IMR-90 (cell line): ENCODE data around the gene ATXN1. TPM values are rescaled to one million over a fixed set of nuclear protein-coding genes. Genes with fewer than 3 reads are reported as not detected.
"Not testable (repeated sequence)": the region's sequence is repeated elsewhere in the genome, so short reads cannot be mapped to it uniquely, and the experiment has no call there.

ENCODE experiments used
- ATAC-seq: fragments of 200-7000 bp; cut with Tn5 transposase; 2 replicates; pipeline ENCODE4 v1.9.1; 2020; ENCODE audit warnings: low read depth, mild to moderate bottlenecking, moderate library complexity
- BruUV-seq: library from RNA; stranded (reverse); fragments of 400-500 nt; replicated peaks from 2 replicates; lab custom pipeline; 2021; lab: Mats Ljungman, UMichigan
- CTCF ChIA-PET: fragments of 300-600 bp; formaldehyde crosslinking; extraction: SDS; loops from one replicate; lab custom pipeline; 2021; ENCODE audit warnings: antibody characterized with exemption; lab: Yijun Ruan, JAX
- POLR2A ChIA-PET: fragments of 300-600 bp; sonication (Branson Sonifier 250); formaldehyde crosslinking; loops from one replicate; lab custom pipeline; 2022; ENCODE audit warnings: antibody characterized with exemption; ENCODE audit not compliant: unreplicated experiment; lab: Charles Lee
- DNase-seq: peaks from one replicate; pipeline ENCODE4 v3.0.0; 2013
- H2AFZ ChIP-seq: replicated peaks from 2 replicates; pipeline ENCODE3; 2013; ENCODE audit warnings: low read length, mild to moderate bottlenecking; ENCODE audit not compliant: poor library complexity
- H2AK5ac ChIP-seq: 2 replicates; pipeline ENCODE4 v1.6.1; 2013; ENCODE audit warnings: low read depth, low read length, inconsistent platforms
- H2AK9ac ChIP-seq: replicated peaks from 2 replicates; pipeline ENCODE3; 2013; ENCODE audit warnings: mild to moderate bottlenecking, low read depth, low read length, moderate library complexity; ENCODE audit not compliant: poor library complexity
- H2BK120ac ChIP-seq: 2 replicates; pipeline ENCODE4 v1.6.1; 2013; ENCODE audit warnings: low read depth, low read length, inconsistent platforms
- H2BK15ac ChIP-seq: 3 replicates; pipeline ENCODE4 v1.6.1; 2013; ENCODE audit warnings: low read depth, low read length, inconsistent platforms
- H2BK20ac ChIP-seq: 2 replicates; pipeline ENCODE4 v1.6.1; 2013; ENCODE audit warnings: low read depth, mild to moderate bottlenecking, inconsistent platforms, low read length, moderate library complexity
- H2BK5ac ChIP-seq: 2 replicates; pipeline ENCODE4 v1.6.1; 2013; ENCODE audit warnings: mild to moderate bottlenecking, low read depth, low read length, inconsistent platforms; ENCODE audit not compliant: poor library complexity, severe bottlenecking
- H3K14ac ChIP-seq: replicated peaks from 2 replicates; pipeline ENCODE4 v1.6.1; 2013; ENCODE audit warnings: low read depth, low read length, inconsistent platforms
- H3K18ac ChIP-seq: 2 replicates; pipeline ENCODE4 v1.6.1; 2013; ENCODE audit warnings: low read depth, low read length, control low read depth
- H3K23ac ChIP-seq: 2 replicates; pipeline ENCODE4 v1.6.1; 2013; ENCODE audit warnings: low read depth, low read length, inconsistent platforms
- H3K27ac ChIP-seq: 2 replicates; pipeline ENCODE4 v1.5.1; 2013; ENCODE audit warnings: mild to moderate bottlenecking, control low read depth, low read length; ENCODE audit not compliant: insufficient read depth
- H3K27me3 ChIP-seq: 2 replicates; pipeline ENCODE4 v1.6.1; 2013; ENCODE audit warnings: low read length; ENCODE audit not compliant: control insufficient read depth, insufficient read depth
- H3K36me3 ChIP-seq: 2 replicates; pipeline ENCODE4 v1.6.1; 2013; ENCODE audit warnings: low read length, mixed read lengths; ENCODE audit not compliant: control insufficient read depth, insufficient read depth
- H3K4ac ChIP-seq: 2 replicates; pipeline ENCODE4 v1.6.1; 2013; ENCODE audit warnings: low read depth, low read length, inconsistent platforms
- H3K4me1 ChIP-seq: 2 replicates; pipeline ENCODE4 v1.6.1; 2013; ENCODE audit warnings: low read length, mixed read lengths; ENCODE audit not compliant: control insufficient read depth, insufficient read depth
- H3K4me2 ChIP-seq: 2 replicates; pipeline ENCODE4 v1.6.1; 2013; ENCODE audit warnings: low read depth, mild to moderate bottlenecking, control low read depth, low read length, moderate library complexity
- H3K4me3 ChIP-seq: 2 replicates; pipeline ENCODE4 v1.5.1; 2013; ENCODE audit warnings: low read depth, mild to moderate bottlenecking, control low read depth, low read length, moderate library complexity; ENCODE audit not compliant: insufficient read depth
- H3K56ac ChIP-seq: 2 replicates; pipeline ENCODE4 v1.6.1; 2013; ENCODE audit warnings: low read length, inconsistent platforms; ENCODE audit not compliant: insufficient read depth; ENCODE audit errors: extremely low read depth
- H3K79me1 ChIP-seq, 2 experiments: 2 replicates each; pipeline ENCODE4 v1.6.1; 2013; ENCODE audit warnings: low read length in 2 of 2, inconsistent platforms in 1 of 2, low read depth in 1 of 2
- H3K9ac ChIP-seq: 2 replicates; pipeline ENCODE4 v1.6.1; 2013; ENCODE audit warnings: low read depth, low read length, control low read depth
- H3K9me1 ChIP-seq: 2 replicates; pipeline ENCODE4 v1.6.1; 2013; ENCODE audit warnings: low read length, inconsistent platforms; ENCODE audit not compliant: insufficient read depth
- H3K9me3 ChIP-seq: 2 replicates; pipeline ENCODE4 v1.6.1; 2013; ENCODE audit warnings: low read length; ENCODE audit not compliant: control insufficient read depth, insufficient read depth
- H4K20me1 ChIP-seq: 2 replicates; pipeline ENCODE4 v1.6.1; 2013; ENCODE audit warnings: low read length, inconsistent platforms; ENCODE audit not compliant: insufficient read depth
- H4K5ac ChIP-seq: 2 replicates; pipeline ENCODE4 v1.6.1; 2013; ENCODE audit warnings: mild to moderate bottlenecking, low read depth, low read length, control low read depth
- H4K8ac ChIP-seq, 2 experiments: 2 replicates each; pipeline ENCODE4 v1.6.1; 2013; ENCODE audit warnings: low read depth in 2 of 2, low read length in 2 of 2, control low read depth in 1 of 2, inconsistent platforms in 1 of 2
- H4K91ac ChIP-seq: 2 replicates; pipeline ENCODE4 v1.6.1; 2013; ENCODE audit warnings: low read depth, low read length, inconsistent platforms; ENCODE audit not compliant: insufficient read depth
- WGBS, 2 experiments: methylation state at CpG; one replicate each; pipeline versions ENCODE4 v1.1.5 to v1.1.7; 2013; ENCODE audit warnings: missing lambda C conversion rate in 2 of 2; ENCODE audit not compliant: insufficient read length in 1 of 2; ENCODE audit errors: extremely low coverage in 2 of 2; 5-methylcytosine and 5-hydroxymethylcytosine counted together
- dilution Hi-C: fragments of 300-500 bp; cut with HindIII; formaldehyde crosslinking; loops from one replicate; pipeline ENCODE4 v1.14.3; 2018; ENCODE audit warnings: low sequenced_read_pairs; ENCODE audit not compliant: unreplicated experiment
- in situ Hi-C: fragments of 300-500 bp; cut with MboI; formaldehyde crosslinking; loops from 3 replicates; pipeline ENCODE4 v1.14.3; 2019; ENCODE audit warnings: low sequenced_read_pairs, inconsistent platforms, mixed read lengths
- intact Hi-C: fragments of 100-400 bp; cut with micrococcal nuclease; formaldehyde crosslinking; loops from 2 replicates; pipeline ENCODE4 v1.10.0; 2022
- polyA plus RNA-seq, 3 experiments: library from polyadenylated mRNA; depleted of rRNA; stranded (reverse); fragments of >200 nt; gene quantifications; 2 replicates each; pipeline ENCODE4 v1.2.3, GENCODE V29; 2012; ENCODE audit warnings: low replicate concordance in 1 of 3
- total RNA-seq: library from RNA; depleted of rRNA; stranded (reverse); fragments of >200 nt; gene quantifications from 2 replicates; pipeline ENCODE4 v1.2.3, GENCODE V29; 2012

ATXN1 gene
- total and polyA plus RNA-seq, 2 of the 4 experiments (the other 2 are of a cell fraction) = 7.3 to 11.1 TPM

- H2AFZ ChIP-seq, in situ Hi-C loops, H3K9me1 ChIP-seq, H2BK15ac ChIP-seq, H3K4me2 ChIP-seq, BruUV-seq, H3K79me1 ChIP-seq, H3K36me3 ChIP-seq, H3K23ac ChIP-seq, H3K9me3 ChIP-seq, H4K91ac ChIP-seq, H3K4me3 ChIP-seq, H2BK120ac ChIP-seq, H4K8ac ChIP-seq, dilution Hi-C loops, H3K14ac ChIP-seq, H3K4me1 ChIP-seq, DNase-seq, POLR2A ChIA-PET, intact Hi-C loops, H4K5ac ChIP-seq, H4K20me1 ChIP-seq, CTCF ChIA-PET, H3K4ac ChIP-seq, H3K27me3 ChIP-seq, H3K27ac ChIP-seq, H2AK9ac ChIP-seq, H2AK5ac ChIP-seq, H3K56ac ChIP-seq, H3K9ac ChIP-seq, H2BK20ac ChIP-seq, H2BK5ac ChIP-seq, ATAC-seq, H3K18ac ChIP-seq: not testable (repeated sequence)
- WGBS, 2 experiments = no CpG with 5 or more reads among the region's 3 CpGs
Observed at GRCh38 chr6:16784957-16785356, 23.7 kb upstream of the ATXN1 start.
